HG02973 (cell line): ENCODE results near the gene SPATA31A6.
"Not testable (repeated sequence)": the region's sequence is repeated elsewhere in the genome, so short reads cannot be mapped to it uniquely, and the experiment has no call there.

Experiments
- ATAC-seq: cut with Tn5 transposase; IDR thresholded peaks from one replicate; pipeline ENCODE4 v1.9.1; 2021; ENCODE audit warnings: moderate library complexity; ENCODE audit not compliant: unreplicated experiment

SPATA31A6 gene

DNA sequence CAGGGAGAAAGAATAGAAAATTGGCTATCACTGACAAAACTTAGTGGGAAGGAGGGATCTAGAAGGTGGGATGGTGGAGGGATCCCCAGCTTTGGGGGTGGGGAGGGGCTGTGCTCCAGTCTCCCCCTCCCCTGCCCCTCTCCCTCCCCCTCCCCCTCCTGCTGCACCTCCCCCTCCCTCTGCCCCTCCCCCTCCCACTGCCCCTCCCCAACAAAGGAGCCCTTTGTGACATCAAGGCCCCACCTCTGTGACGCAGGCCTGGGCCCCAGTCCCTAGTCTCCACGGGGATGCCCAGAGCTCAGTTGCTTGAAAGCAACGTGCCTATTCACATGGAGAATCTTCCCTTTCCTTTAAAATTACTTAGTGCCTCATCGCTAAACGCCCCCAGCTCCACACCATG is at the start of gene SPATA31A6:
TSS of gene SPATA31A6 (plus strand) at position 301 of the 400 bp plus-strand sequence. CDS start at position 330, 29 bp downstream.
- not testable (repeated sequence) for ATAC-seq

DNA sequence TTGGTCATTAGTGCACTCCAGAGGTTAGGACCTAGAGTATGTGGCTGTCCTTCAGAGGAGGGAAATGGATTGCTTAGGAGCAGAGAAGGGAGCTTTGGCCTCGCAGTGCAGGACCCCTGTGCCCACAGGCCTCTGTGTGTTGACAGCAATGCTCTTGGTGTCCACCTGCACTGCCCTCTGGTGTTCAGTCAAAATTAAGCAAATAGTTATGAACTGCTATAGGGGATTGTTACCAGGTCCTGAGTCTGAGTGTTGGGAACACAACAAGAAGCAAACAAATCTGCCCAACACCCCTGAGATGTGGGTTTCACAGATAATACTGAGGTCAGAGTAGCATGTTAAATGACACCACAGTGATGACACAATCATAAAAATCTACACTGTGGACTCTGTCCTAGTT is 23.2 kb upstream of the SPATA31A6 start:
- ATAC-seq = not testable (repeated sequence)

- ATAC-seq = not testable (repeated sequence)
Measured at GRCh38 chr9:42219861-42220260, 36.4 kb downstream of the SPATA31A6 start.

DNA sequence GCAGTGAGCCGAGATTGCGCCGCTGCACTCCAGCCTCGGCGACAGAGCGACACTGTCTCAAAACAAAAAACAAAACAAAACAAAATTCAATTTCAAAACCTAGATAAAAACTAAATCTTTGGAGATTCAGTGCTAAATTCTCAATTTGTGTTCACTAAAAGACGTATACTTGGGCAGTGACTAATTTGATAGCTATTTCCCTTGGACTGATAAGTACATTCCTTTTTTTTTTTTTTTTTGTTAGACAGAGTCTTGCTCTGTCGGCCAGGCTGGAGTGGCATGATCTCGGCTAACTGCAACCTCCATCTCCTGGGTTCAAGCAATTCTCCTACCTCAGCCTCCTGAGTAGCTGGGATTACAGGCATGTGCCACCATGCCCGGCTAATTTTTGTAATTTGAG is 39.8 kb downstream of the SPATA31A6 start:
- ATAC-seq = not testable (repeated sequence)

DNA sequence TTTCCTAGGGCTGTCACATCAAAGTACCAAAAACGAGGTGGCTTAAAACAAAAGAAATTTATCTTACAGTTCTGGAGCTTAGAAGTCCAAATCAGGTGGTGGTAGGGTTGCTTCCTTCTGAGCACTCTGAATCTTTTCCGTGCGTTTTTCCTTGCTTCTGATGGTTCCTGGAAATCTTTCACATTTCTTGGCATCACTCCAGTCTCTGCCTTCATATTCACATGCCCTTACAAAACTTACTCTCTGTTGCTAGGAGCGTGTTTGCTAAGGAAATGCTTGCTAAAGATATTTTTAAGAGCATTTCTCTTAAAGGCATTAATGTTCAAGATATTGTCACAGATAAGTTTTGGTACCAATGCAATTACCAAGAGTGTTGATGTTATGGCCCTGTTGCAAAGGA is 49.6 kb downstream of the SPATA31A6 start:
- not testable (repeated sequence) for ATAC-seq

GRCh38 chr9:42234610-42235009 is 51.2 kb downstream of the SPATA31A6 start:
- ATAC-seq = not testable (repeated sequence)

- not testable (repeated sequence) for ATAC-seq
Measured at GRCh38 chr9:42235352-42235991, 52.0 kb downstream of the SPATA31A6 start.

DNA sequence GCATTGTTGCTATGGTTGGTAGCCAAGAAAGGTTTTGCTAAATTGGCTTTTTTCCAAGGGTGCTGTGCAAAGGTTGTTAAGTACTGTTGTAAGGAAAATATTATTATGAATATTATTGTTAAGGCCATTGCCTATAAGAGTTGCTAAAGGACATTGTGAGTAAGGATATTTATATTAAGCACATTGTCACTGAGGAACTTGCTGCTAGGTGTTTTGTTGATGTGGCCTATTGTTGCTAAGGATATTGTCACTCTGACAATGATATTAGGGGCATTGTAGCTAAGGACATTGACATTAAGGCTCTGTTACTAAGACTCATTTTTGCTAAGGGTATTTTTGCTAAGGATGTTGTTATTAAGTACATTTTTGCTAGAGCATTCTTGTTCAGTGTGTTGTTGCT is 52.6 kb downstream of the SPATA31A6 start:
- ATAC-seq = not testable (repeated sequence)

DNA sequence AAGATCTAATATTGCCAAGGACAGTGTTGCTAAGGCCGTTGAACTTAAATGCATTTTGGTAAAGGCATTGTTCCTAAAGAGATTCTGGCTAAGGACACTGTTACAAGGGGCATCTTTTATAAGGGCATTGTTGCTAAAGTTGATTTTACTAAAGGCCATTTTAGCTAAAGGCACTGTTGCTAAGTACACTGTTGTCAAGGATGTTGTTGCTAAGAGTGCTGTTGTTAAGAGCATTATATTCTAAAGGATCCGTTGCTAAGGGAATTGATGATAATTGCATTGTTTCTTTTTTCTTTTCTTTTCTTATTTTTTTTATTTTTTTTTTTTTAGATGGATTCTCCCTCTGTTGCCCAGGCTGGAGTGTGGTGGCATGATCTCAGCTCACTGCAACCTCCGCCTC is 53.9 kb downstream of the SPATA31A6 start:
- ATAC-seq = not testable (repeated sequence)

GRCh38 chr9:42238862-42239261 is 55.4 kb downstream of the SPATA31A6 start:
- not testable (repeated sequence) for ATAC-seq
